Activated T-cell treated with anti-CD3 and anti-CD28 coated beads for 48 hours (primary cell): ENCODE results near the gene MAPK6.
"Not testable (repeated sequence)": the region's sequence is repeated elsewhere in the genome, so short reads cannot be mapped to it uniquely, and the experiment has no call there.

Experiments
- DNase-seq: peaks from one replicate; pipeline ENCODE4 v3.0.0-alpha.2; 2020; ENCODE audit warnings: low read depth

Gene MAPK6

GRCh38 chr15:52042051-52042851 lies 23.2 kb downstream of the MAPK6 start:
- no peak for DNase-seq

GRCh38 chr15:52045795-52046298 lies 26.8 kb downstream of the MAPK6 start:
- not testable (repeated sequence) for DNase-seq

- DNase-seq: not testable (repeated sequence)
Observed at GRCh38 chr15:52046552-52046951, 27.5 kb downstream of the MAPK6 start.

GRCh38 chr15:52050416-52050815 lies 31.4 kb downstream of the MAPK6 start:
- no peak for DNase-seq

- DNase-seq: no peak
Observed at GRCh38 chr15:52052066-52052935, 33.3 kb downstream of the MAPK6 start.

- DNase-seq: no peak
Observed at GRCh38 chr15:52054381-52054780, 35.4 kb downstream of the MAPK6 start.

GRCh38 chr15:52054858-52055257 lies 35.8 kb downstream of the MAPK6 start:
- not testable (repeated sequence) for DNase-seq

GRCh38 chr15:52056001-52056400 lies 37.0 kb downstream of the MAPK6 start:
- DNase-seq: no peak

GRCh38 chr15:52056496-52056895 lies 37.5 kb downstream of the MAPK6 start:
- no peak for DNase-seq

- DNase-seq: no peak
Observed at GRCh38 chr15:52057996-52058395, 39.0 kb downstream of the MAPK6 start.

GRCh38 chr15:52060501-52060900 lies 41.5 kb downstream of the MAPK6 start:
- no peak for DNase-seq

GRCh38 chr15:52066842-52067544 lies 48.0 kb downstream of the MAPK6 start:
- no peak for DNase-seq

GRCh38 chr15:52067545-52067926 lies 48.5 kb downstream of the MAPK6 start:
- no peak for DNase-seq

GRCh38 chr15:52068004-52068615 lies 49.1 kb downstream of the MAPK6 start:
- DNase-seq: no peak

GRCh38 chr15:52069559-52069958 lies 50.5 kb downstream of the MAPK6 start:
- DNase-seq: no peak

- no peak for DNase-seq
Observed at GRCh38 chr15:52071570-52071969, 52.6 kb downstream of the MAPK6 start.

- peak; percentile 21 for DNase-seq
Observed at GRCh38 chr15:52076889-52077781, 58.1 kb downstream of the MAPK6 start.

- DNase-seq: no peak
Observed at GRCh38 chr15:52078197-52078875, 59.3 kb downstream of the MAPK6 start.

GRCh38 chr15:52078876-52079700 lies 60.1 kb downstream of the MAPK6 start:
- peak; percentile 73 for DNase-seq
